Measurements from ENCODE around the gene ADAMTS9.
"Not testable (repeated sequence)": the region's sequence is repeated elsewhere in the genome, so short reads cannot be mapped to it uniquely, and the experiment has no call there.

ADAMTS9 gene

GRCh38 chr3:64566859-64567258 lies 120.9 kb downstream of the ADAMTS9 start:
- no peak for DNase-seq

GRCh38 chr3:64563751-64564150 lies 124.0 kb downstream of the ADAMTS9 start:
- DNase-seq, result no peak

GRCh38 chr3:64561868-64562267 lies 125.9 kb downstream of the ADAMTS9 start:
- no peak for DNase-seq

- DNase-seq, result no peak
Measured at GRCh38 chr3:64561325-64561843, 126.4 kb downstream of the ADAMTS9 start.

DNA sequence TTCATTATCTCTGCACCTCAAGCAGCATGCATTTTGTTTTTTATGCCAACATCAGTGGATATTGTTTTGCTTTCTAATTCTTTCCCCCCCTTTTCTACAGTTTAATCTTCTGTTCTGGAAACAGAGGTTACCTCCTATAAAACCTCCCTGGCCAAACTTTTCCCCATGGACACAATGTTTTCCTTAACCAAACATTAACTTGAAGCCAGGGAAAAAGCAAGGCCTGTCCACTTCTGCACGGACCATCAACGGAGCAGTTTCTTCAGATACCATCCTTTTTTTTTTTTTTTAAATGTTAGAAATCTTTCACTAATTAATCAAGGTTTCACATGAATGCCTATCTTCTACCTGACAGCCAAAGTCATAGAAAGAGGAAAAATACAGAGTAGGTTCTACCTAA lies 127.0 kb downstream of the ADAMTS9 start:
- DNase-seq, result no peak

GRCh38 chr3:64559588-64559987 lies 128.2 kb downstream of the ADAMTS9 start:
- DNase-seq, result no peak

DNA sequence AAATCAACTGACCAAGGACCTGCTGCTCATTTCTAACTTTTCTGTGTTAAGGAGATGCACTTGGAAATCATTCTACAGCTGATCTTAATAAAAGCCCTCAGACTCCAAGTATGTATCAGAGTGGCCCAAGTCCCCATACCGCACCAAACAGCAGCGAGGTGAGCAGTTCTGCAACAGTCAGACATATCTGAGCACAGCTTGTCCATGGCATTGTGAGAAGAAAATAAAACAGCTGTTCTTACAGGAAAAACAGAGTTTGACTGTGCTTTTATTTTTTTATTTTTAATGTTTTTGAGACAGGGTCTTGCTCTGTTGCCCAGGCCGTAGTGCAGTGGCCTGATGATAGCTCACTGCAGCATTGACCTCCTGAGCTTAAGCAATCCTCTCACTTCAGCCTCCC lies 131.8 kb downstream of the ADAMTS9 start:
- no peak for DNase-seq

GRCh38 chr3:64555351-64555750 lies 132.4 kb downstream of the ADAMTS9 start:
- no peak for DNase-seq

GRCh38 chr3:64554096-64554920 lies 133.5 kb downstream of the ADAMTS9 start:
- no peak for DNase-seq

- no peak for DNase-seq
Measured at GRCh38 chr3:64552966-64553365, 134.8 kb downstream of the ADAMTS9 start.

- DNase-seq, result no peak
Measured at GRCh38 chr3:64552160-64552559, 135.6 kb downstream of the ADAMTS9 start.

GRCh38 chr3:64551697-64552096 lies 136.1 kb downstream of the ADAMTS9 start:
- no peak for DNase-seq

- no peak for DNase-seq
Measured at GRCh38 chr3:64550745-64551144, 137.1 kb downstream of the ADAMTS9 start.

GRCh38 chr3:64549869-64550268 lies 137.9 kb downstream of the ADAMTS9 start:
- no peak for DNase-seq

GRCh38 chr3:64548200-64548889 lies 139.5 kb downstream of the ADAMTS9 start:
- DNase-seq, result no peak

GRCh38 chr3:64546856-64547255 lies 140.9 kb downstream of the ADAMTS9 start:
- no peak for DNase-seq

GRCh38 chr3:64545239-64545638 lies 142.6 kb downstream of the ADAMTS9 start:
- not testable (repeated sequence) for DNase-seq

DNA sequence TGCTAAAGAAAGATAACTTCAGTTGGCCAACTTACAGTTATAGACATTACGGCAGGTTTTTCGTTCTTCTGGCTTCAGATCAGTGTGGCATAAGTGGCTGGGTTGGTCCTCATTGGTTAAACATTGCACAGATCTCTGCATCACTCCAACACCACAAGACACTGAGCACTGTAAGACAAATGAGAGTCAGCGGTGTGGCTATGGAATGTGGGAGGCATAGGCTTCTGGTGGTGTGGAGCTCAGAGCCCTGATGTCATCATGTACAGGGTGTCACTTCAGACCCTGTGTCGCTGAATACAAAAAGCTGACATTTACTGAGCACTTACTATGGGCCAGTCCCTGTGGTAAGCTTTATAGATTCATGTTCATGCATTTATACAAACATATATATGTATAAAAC lies 146.0 kb downstream of the ADAMTS9 start:
- DNase-seq, result no peak

- no peak for DNase-seq
Measured at GRCh38 chr3:64539451-64540196, 148.2 kb downstream of the ADAMTS9 start.

DNA sequence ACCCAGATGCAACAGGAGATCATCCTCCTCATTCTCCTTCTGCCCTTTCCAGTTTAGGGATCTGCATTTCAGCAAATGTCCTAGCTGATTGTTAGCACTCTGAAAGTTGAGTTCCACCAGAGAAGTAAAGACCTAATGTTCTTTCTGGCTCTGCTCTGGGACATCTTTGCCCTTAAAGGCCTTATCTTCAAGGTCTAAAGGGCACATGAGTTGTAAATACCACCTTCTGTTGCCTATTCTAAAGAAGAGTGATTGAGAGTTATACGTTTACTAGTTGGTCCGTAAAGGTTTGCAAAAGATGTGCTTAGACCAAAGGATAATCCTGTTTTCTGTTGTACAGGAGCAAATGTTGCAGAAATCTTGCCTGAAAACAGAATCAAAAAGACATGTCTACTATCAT lies 151.6 kb downstream of the ADAMTS9 start:
- no peak for DNase-seq

DNA sequence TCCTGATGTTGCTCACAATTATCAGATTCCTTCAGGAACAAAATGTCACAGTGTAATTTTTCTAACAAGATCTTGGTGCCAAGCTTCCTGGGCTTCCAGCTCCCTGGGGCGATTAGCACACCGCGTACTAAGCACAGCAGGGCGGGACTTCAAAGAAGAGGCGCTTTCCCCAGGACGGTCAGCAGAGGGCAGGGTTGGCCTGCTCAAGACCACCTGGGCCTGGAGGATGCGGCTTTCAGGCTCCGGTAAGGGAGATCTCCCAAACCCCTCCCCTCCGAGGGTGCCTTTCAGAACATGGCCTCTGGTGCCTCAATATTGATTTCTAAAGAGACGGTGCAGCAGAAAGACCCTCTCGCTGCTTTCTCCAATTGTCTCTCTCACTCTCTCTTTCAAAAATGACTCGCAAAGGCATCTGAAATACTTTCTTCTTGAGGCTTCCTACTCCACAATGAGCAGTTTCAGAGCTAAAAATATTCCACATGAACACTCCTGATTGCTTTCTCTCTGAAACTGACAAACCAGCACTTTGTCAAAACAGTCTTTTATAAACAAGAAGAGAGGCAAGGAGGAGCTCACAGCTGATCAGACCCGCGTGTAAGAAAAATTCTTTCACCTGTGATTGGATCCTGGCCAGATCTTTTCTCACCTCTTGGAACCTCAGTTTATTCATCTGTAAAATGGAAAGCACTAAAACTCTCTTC lies 154.0 kb downstream of the ADAMTS9 start:
- peak; percentile 66 for DNase-seq

- no peak for DNase-seq
Measured at GRCh38 chr3:64530434-64531049, 157.3 kb downstream of the ADAMTS9 start.
